ENCODE results near the gene SH2B3. TPM values are rescaled to one million over a fixed set of nuclear protein-coding genes. Genes with fewer than 3 reads are reported as not detected.
A peak's percentile ranks its signal among the peaks of the same experiment; 100 is the strongest.

Gene SH2B3
- total and polyA plus RNA-seq, 2 of the 13 experiments (the other 11 are each of a cell fraction or from before 2014, with no cell fraction given): 6.8 to 6.9 TPM

DNA sequence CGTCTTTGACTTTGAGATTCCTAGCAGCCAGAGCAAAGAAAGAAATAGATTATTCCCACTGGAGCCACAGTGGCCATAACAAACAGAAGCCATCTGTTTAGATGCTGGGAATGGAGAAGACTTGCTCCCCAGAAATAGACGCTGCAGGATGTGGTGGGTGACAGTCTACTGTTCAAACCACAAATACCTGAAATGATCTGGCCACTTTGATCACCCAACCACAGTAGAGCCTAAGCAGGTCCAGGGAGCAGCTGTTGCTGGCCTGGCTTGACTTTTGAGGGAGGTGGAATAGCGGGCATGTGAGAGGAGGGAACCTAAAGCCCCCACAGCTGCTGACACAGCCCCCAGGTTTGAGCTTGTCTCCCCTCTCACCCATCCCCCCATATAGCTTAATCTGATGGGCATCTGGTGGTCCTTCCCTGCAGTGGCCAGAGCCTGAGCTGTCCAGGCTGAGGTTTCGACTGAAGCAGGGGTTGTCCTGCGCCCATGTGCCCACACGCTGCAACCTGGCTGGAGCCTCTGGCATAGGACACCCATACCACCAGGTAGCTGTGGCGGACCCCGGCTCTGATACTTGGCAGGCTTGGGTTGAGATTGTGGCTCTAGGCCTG, 38.7 kb downstream of the SH2B3 start:
- 0 out of 2 replicates have a peak, but pooled peaks cover 5% of the 10 kb centered on the region for H4K20me1 ChIP-seq (ENCODE audit: insufficient read depth, low read length)
- no peak overlapping the region for H3K27ac ChIP-seq (ENCODE audit: extremely low read length, insufficient read depth, low read length)
- DNase-seq (ENCODE audit: low spot score) (no peak), FAIRE-seq (no peak), ATAC-seq (no peak)
- CTCF ChIA-PET (ENCODE audit: low intra/inter-chr PET ratio, low total read pairs): no interaction called here
- H3K36me3 ChIP-seq (replicated peaks in 1 of 2; ENCODE audit: control insufficient read depth in 1 of 2, insufficient read depth in 2 of 2, low read length in 2 of 2): peaks cover 35 to 84% of the 10 kb centered on the region in 2 experiments
- H3K4me3 ChIP-seq (replicated peaks in 1 of 3; ENCODE audit: insufficient read depth in 1 of 3, low read depth in 2 of 3, low read length in 3 of 3): no peak overlapping the region
- H3K4me2 ChIP-seq (ENCODE audit: low read depth, low read length): no peak overlapping the region
- no peak overlapping the region for H2AFZ ChIP-seq (ENCODE audit: low read length)
- POLR2A ChIA-PET: interaction anchor here (0.9 kb wide), 1 partner anchor 40 kb away, joined by 3 read pairs; no protein-coding TSS in a partner anchor
- BruUV-seq (replicated peaks): no TSS peak
- no peak overlapping the region for H3K9ac ChIP-seq (ENCODE audit: insufficient read depth, low read depth, low read length)
- H3K4me1 ChIP-seq (ENCODE audit: insufficient read depth, low read length): no peaks in the 10 kb centered on the region
- intact Hi-C loops (cut with micrococcal nuclease; ENCODE audit: unreplicated experiment): no loop called here
- H3K9me3 ChIP-seq (ENCODE audit: low read length): no peaks in the 10 kb centered on the region
- 95% methylated on average over 5 of the region's 8 CpGs for WGBS (ENCODE audit: low lambda C conversion rate)
- H3K27me3 ChIP-seq (ENCODE audit: control insufficient read depth in 1 of 2, insufficient read depth in 2 of 2, low read length in 2 of 2): no peaks in the 10 kb centered on the region; a peak in 1 of 5 replicates
- no peaks in the 10 kb centered on the region for H3K79me2 ChIP-seq (ENCODE audit: insufficient read depth, low read length)
- in situ Hi-C loops (cut with HindIII; ENCODE audit: extremely low pct_ligation_motif_present, low pct_unique_long_range_greater_than_20kb): no loop called here
- TF ChIP-seq SMAD3 (CRISPR knock-in tag; IDR thresholded peaks at IDR 0.05) (no peak), PHB2 (IDR thresholded peaks at IDR 0.05; ENCODE audit: partially characterized antibody) (no peak), SMC3 (IDR thresholded peaks at IDR 0.05; ENCODE audit: low read length) (no peak), KIAA2018 (CRISPR knock-in tag; IDR thresholded peaks at IDR 0.05; ENCODE audit: borderline replicate concordance) (no peak), RNF219 (CRISPR knock-in tag; IDR thresholded peaks at IDR 0.05) (no peak), ZNF709 (CRISPR knock-in tag; IDR thresholded peaks at IDR 0.05) (no peak), RBM22 (optimal IDR thresholded peaks at IDR 0.05; ENCODE audit: low read length) (peak; percentile 22), JARID2 (CRISPR knock-in tag; IDR thresholded peaks at IDR 0.05; ENCODE audit: insufficient replicate concordance) (no peak), ZNF567 (CRISPR knock-in tag; IDR thresholded peaks at IDR 0.05; ENCODE audit: borderline replicate concordance) (no peak), RFXANK (CRISPR knock-in tag; IDR thresholded peaks at IDR 0.05) (no peak), POGZ (CRISPR knock-in tag; IDR thresholded peaks at IDR 0.05) (no peak), AGO2 (optimal IDR thresholded peaks at IDR 0.05; ENCODE audit: low read depth, low read length) (peak; percentile 78), MBNL3 (CRISPR knock-in tag; conservative IDR thresholded peaks at IDR 0.05) (no peak)
- TF ChIP-seq, protein P1, sequence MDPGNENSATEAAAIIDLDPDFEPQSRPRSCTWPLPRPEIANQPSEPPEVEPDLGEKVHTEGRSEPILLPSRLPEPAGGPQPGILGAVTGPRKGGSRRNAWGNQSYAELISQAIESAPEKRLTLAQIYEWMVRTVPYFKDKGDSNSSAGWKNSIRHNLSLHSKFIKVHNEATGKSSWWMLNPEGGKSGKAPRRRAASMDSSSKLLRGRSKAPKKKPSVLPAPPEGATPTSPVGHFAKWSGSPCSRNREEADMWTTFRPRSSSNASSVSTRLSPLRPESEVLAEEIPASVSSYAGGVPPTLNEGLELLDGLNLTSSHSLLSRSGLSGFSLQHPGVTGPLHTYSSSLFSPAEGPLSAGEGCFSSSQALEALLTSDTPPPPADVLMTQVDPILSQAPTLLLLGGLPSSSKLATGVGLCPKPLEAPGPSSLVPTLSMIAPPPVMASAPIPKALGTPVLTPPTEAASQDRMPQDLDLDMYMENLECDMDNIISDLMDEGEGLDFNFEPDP (CRISPR knock-in tag; conservative IDR thresholded peaks at IDR 0.05): no peak

Measured in HepG2 (cell line).